CD4-positive, alpha-beta T cell (primary cell): ENCODE results near the gene BUD23. TPM values are rescaled to one million over a fixed set of nuclear protein-coding genes. Genes with fewer than 3 reads are reported as not detected.
A peak's percentile ranks its signal among the peaks of the same experiment; 100 is the strongest.

Experiments used
- ATAC-seq: fragments of 200-7000 bp; cut with Tn5 transposase; one replicate; pipeline ENCODE4 v1.10.0; 2022; ENCODE audit warnings: mild to moderate bottlenecking; ENCODE audit not compliant: poor library complexity
- CTCF ChIA-PET: fragments of 350-600 bp; sonication (Branson Sonifier 250); formaldehyde crosslinking; loops from one replicate; lab custom pipeline; 2021; ENCODE audit warnings: antibody characterized with exemption, inconsistent platforms; lab: Charles Lee
- POLR2A ChIA-PET: fragments of 350-600 bp; sonication (Branson Sonifier 250); formaldehyde crosslinking; loops from one replicate; lab custom pipeline; 2021; ENCODE audit warnings: antibody characterized with exemption, inconsistent platforms; lab: Charles Lee
- DNase-seq, 14 experiments: peaks; one replicate each; pipeline ENCODE4 v3.0.0-alpha.2; 2013 to 2020; ENCODE audit warnings: mixed read lengths in 2 of 14
- H3K27ac ChIP-seq, 2 donors: one replicate each; pipeline versions ENCODE4 v1.5.1 to v1.7.0; 2013; ENCODE audit warnings: low read length in 2 of 2, low read depth in 1 of 2, mild to moderate bottlenecking in 1 of 2
- H3K27me3 ChIP-seq, 2 experiments: 1 replicate in 1 of 2; 2 replicates in 1 of 2; pipeline versions ENCODE4 v1.6.1 to v1.7.0; 2013; ENCODE audit warnings: low read length in 2 of 2, control low read depth in 1 of 2, mild to moderate bottlenecking in 1 of 2, moderate library complexity in 1 of 2; ENCODE audit not compliant: insufficient read depth in 2 of 2, control insufficient read depth in 1 of 2
- H3K36me3 ChIP-seq: one replicate; pipeline ENCODE4 v1.6.1; 2013; ENCODE audit warnings: low read length, control low read depth; ENCODE audit not compliant: insufficient read depth
- H3K4me1 ChIP-seq: one replicate; pipeline ENCODE4 v1.6.1; 2013; ENCODE audit warnings: low read length, control low read depth; ENCODE audit not compliant: insufficient read depth
- H3K4me3 ChIP-seq: one replicate; pipeline ENCODE4 v1.5.1; 2013; ENCODE audit warnings: mild to moderate bottlenecking, low read length, moderate library complexity
- H3K9me3 ChIP-seq, 2 experiments: 1 replicate in 1 of 2; 2 replicates in 1 of 2; pipeline versions ENCODE4 v1.6.1 to v1.7.0; 2013; ENCODE audit warnings: low read length in 2 of 2, mild to moderate bottlenecking in 2 of 2, control low read depth in 1 of 2, moderate library complexity in 1 of 2; ENCODE audit not compliant: control insufficient read depth in 1 of 2, insufficient read depth in 1 of 2
- H3K27ac Mint-ChIP-seq: one replicate; pipeline ENCODE4 v1.8.0; 2020; ENCODE audit warnings: mixed read lengths
- H3K27me3 Mint-ChIP-seq: one replicate; pipeline ENCODE4 v1.8.0; 2021; ENCODE audit warnings: mixed read lengths
- H3K36me3 Mint-ChIP-seq: one replicate; pipeline ENCODE4 v1.8.0; 2021; ENCODE audit warnings: low read depth, mixed read lengths
- H3K4me1 Mint-ChIP-seq: one replicate; pipeline ENCODE4 v1.8.0; 2021; ENCODE audit warnings: low read depth, mixed read lengths
- H3K4me3 Mint-ChIP-seq: one replicate; pipeline ENCODE4 v1.8.0; 2020; ENCODE audit warnings: mild to moderate bottlenecking, mixed read lengths
- H3K9me3 Mint-ChIP-seq: one replicate; pipeline ENCODE4 v1.8.0; 2020; ENCODE audit warnings: mixed read lengths
- intact Hi-C, 2 experiments: fragments of 100-400 bp; cut with DNase I in 1 of 2; cut with micrococcal nuclease in 1 of 2; formaldehyde crosslinking; loops; one replicate each; pipeline versions ENCODE4 v1.15.1 to v1.9.0; 2023 to 2025; cut with DNase I, micrococcal nuclease
- total RNA-seq, 174 experiments: library from RNA in 2 of 174; stranded (reverse) in 2 of 174; gene quantifications; one replicate each; pipeline ENCODE4 v1.2.3 and lab custom pipeline; 2021 to 2026
- TF ChIP-seq, protein P1 (sequence below): fragments of 200-600 bp; IDR thresholded peaks from one replicate; pipeline ENCODE4 v1.8.0; 2022; ENCODE audit warnings: antibody characterized with exemption, mild to moderate bottlenecking

BUD23 gene
- total RNA-seq, 2 experiments from 2014 or later, result 96.1 to 103 TPM

DNA sequence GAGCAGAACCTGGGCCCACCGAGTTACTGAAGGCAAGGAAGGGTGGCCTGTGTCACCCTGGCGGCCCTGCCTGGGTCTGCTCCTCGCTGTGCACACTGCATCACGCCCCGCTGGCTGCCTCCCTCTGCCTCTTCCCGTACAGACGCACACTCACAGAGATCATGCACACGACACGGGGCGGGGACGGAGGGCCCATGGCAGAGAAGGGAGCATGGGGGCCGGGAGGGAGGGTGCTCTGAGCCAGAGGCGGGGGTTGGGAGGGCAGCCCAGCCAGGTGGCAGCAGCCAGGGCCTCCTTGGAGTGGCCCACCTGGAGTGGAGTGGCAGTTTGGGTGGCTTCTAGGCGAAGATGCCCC is 16.6 kb downstream of the BUD23 start:
- no peaks in the 10 kb centered on the region for H3K27me3 Mint-ChIP-seq
- DNase-seq (no peak), ATAC-seq (no peak)
- CTCF ChIA-PET, result no interaction called here
- Histone ChIP-seq H3K9me3 (no peaks in the 10 kb centered on the region), H3K4me3 (no peak overlapping the region), H3K27me3 (no peaks in the 10 kb centered on the region), H3K36me3 (peaks cover 51% of the 10 kb centered on the region), H3K4me1 (peaks cover 4% of the 10 kb centered on the region), H3K27ac (no peak overlapping the region)
- POLR2A ChIA-PET, result no interaction called here
- H3K4me3 Mint-ChIP-seq, result no peak overlapping the region
- H3K27ac Mint-ChIP-seq, result no peak overlapping the region
- intact Hi-C loops, result no loop called here
- H3K36me3 Mint-ChIP-seq, result peaks cover 54% of the 10 kb centered on the region
- H3K9me3 Mint-ChIP-seq, result no peaks in the 10 kb centered on the region
- peaks cover 4% of the 10 kb centered on the region for H3K4me1 Mint-ChIP-seq
- TF ChIP-seq, protein P1, sequence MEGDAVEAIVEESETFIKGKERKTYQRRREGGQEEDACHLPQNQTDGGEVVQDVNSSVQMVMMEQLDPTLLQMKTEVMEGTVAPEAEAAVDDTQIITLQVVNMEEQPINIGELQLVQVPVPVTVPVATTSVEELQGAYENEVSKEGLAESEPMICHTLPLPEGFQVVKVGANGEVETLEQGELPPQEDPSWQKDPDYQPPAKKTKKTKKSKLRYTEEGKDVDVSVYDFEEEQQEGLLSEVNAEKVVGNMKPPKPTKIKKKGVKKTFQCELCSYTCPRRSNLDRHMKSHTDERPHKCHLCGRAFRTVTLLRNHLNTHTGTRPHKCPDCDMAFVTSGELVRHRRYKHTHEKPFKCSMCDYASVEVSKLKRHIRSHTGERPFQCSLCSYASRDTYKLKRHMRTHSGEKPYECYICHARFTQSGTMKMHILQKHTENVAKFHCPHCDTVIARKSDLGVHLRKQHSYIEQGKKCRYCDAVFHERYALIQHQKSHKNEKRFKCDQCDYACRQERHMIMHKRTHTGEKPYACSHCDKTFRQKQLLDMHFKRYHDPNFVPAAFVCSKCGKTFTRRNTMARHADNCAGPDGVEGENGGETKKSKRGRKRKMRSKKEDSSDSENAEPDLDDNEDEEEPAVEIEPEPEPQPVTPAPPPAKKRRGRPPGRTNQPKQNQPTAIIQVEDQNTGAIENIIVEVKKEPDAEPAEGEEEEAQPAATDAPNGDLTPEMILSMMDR, result no peak

DNA sequence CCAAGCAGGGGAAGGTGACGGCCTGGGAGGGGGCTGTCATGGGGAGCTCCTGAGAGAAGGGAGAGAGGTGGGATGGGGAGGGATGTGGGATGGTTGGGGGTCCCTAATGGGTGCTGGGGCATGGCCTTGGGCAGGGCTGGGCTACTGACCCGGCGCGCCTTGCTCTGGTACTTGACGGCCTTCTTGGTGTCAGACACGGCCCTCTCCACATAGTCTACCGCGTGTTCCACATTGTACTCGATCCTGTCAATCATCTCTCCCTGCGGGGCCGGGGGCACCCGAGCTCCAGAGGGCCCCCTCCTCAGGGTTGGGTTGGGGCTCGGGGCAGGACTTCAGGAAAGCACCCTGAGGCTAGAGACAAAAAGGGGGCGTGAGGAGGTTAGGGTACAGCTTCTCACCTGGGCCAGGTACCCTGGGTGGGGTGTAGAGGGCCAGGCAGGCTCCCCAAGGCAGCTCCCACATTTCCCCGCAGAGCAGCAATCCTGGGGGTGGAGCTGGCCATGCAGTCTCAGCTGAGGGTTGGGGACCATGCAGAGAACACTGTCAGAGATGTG is 17.3 kb downstream of the BUD23 start:
- CTCF ChIA-PET, result interaction anchor here (0.9 kb wide), 1 partner anchor 34 kb away, joined by 3 read pairs; no protein-coding TSS in a partner anchor
- TF ChIP-seq, protein P1, result no peak
- Histone ChIP-seq H3K9me3 (no peaks in the 10 kb centered on the region), H3K36me3 (peaks cover 47% of the 10 kb centered on the region), H3K4me3 (no peak overlapping the region), H3K27ac (no peak overlapping the region), H3K27me3 (no peaks in the 10 kb centered on the region), H3K4me1 (peaks cover 4% of the 10 kb centered on the region)
- ATAC-seq (no peak), DNase-seq (no peak)
- intact Hi-C loops, result no loop called here
- Mint-ChIP-seq H3K4me1 (peaks cover 3% of the 10 kb centered on the region), H3K9me3 (no peaks in the 10 kb centered on the region), H3K4me3 (no peak overlapping the region), H3K27ac (no peak overlapping the region), H3K36me3 (peaks cover 48% of the 10 kb centered on the region), H3K27me3 (no peaks in the 10 kb centered on the region)
- POLR2A ChIA-PET, result no interaction called here

DNA sequence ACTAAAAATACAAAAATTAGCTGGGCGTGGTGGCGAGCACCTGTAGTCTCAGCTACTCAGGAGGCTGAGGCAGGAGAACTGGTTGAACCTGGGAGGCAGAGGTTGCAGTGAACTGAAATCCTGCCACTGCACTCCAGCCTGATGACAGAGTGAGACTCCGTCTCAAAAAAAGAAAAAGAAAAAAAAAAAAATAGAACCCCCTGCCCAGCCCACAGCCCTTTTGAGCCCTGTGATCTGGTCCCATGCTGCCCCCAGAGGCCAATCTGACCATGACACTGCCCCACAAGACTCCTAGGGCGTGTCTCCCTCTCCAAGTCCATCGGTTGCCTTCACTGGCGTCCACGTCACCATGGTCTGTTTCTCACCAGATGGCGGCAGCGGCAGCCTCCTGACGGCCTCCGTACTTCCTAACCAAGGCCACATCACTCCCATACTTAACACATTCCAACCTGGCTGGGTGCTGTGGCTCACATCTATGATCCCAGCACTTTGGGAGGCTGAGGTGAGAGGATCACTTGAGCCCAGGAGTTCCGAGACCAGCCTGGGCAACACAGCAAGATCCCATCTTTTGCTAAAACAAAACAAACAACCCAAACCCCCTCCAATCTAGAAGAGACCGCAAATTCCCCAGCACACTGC is 18.1 kb downstream of the BUD23 start:
- Mint-ChIP-seq H3K27ac (peak overlapping the region; percentile 44), H3K4me3 (no peak overlapping the region), H3K27me3 (no peaks in the 10 kb centered on the region), H3K4me1 (peaks cover 2% of the 10 kb centered on the region), H3K36me3 (peaks cover 39% of the 10 kb centered on the region), H3K9me3 (no peaks in the 10 kb centered on the region)
- CTCF ChIA-PET, result interaction anchor here (0.9 to 1.0 kb wide), 2 partner anchors 33 kb away, joined by 3 to 5 read pairs; no protein-coding TSS in a partner anchor
- no peaks in the 10 kb centered on the region for H3K27me3 ChIP-seq
- TF ChIP-seq, protein P1, result peak; percentile 46
- peak; percentile 37 for ATAC-seq
- DNase-seq, result peak in 4 of 14 experiments; percentile 19 to 65 (median 48)
- H3K4me1 ChIP-seq, result peaks cover 4% of the 10 kb centered on the region
- H3K4me3 ChIP-seq, result no peak overlapping the region
- H3K27ac ChIP-seq, result no peak overlapping the region
- H3K9me3 ChIP-seq, result no peaks in the 10 kb centered on the region
- POLR2A ChIA-PET, result interaction anchor here (1.0 kb wide), 1 partner anchor 37 kb away, joined by 4 read pairs; the partner anchor contains the start of gene ABHD11
- intact Hi-C loops, result no loop called here
- peaks cover 39% of the 10 kb centered on the region for H3K36me3 ChIP-seq
